ENCODE data around the gene ALKBH2.
"Not testable (repeated sequence)": the region's sequence is repeated elsewhere in the genome, so short reads cannot be mapped to it uniquely, and the experiment has no call there.

Gene ALKBH2

GRCh38 chr12:109052097-109052413 lies 41.2 kb downstream of the ALKBH2 start:
- no peak for TF ChIP-seq CTCF (IDR thresholded peaks at IDR 0.05; ENCODE audit: low read depth, low read length)

GRCh38 chr12:109049794-109050193 lies 43.5 kb downstream of the ALKBH2 start:
- H3K4me3 ChIP-seq (replicated peaks in 1 of 2; ENCODE audit: low read depth in 2 of 2, low read length in 2 of 2); DNase-seq (ENCODE audit: low read depth in 2 of 2): not testable (repeated sequence)

More at GRCh38 chr12:109052097-109052413, 41.2 kb downstream of the ALKBH2 start:
- H3K4me3 ChIP-seq (replicated peaks in 1 of 2; ENCODE audit: low read depth in 2 of 2, low read length in 2 of 2): peak overlapping the region; percentile 93 to 96
- no peak for DNase-seq (ENCODE audit: low read depth in 2 of 2)

- H3K4me3 ChIP-seq (replicated peaks in 1 of 2; ENCODE audit: low read depth in 2 of 2, low read length in 2 of 2); DNase-seq (ENCODE audit: low read depth in 2 of 2): not testable (repeated sequence)
These were observed 44.6 kb downstream of the ALKBH2 start for GRCh38 chr12:109048706-109049105.

- H3K4me3 ChIP-seq (replicated peaks in 1 of 2; ENCODE audit: low read depth in 2 of 2, low read length in 2 of 2): no peak overlapping the region
- no peak for TF ChIP-seq CTCF (IDR thresholded peaks at IDR 0.05; ENCODE audit: low read depth, low read length)
- DNase-seq (ENCODE audit: low read depth in 2 of 2): peak in 1 of 2 donors; percentile 42
These were observed 46.0 kb downstream of the ALKBH2 start for GRCh38 chr12:109047081-109047805.

- H3K4me3 ChIP-seq (replicated peaks in 1 of 2; ENCODE audit: low read depth in 2 of 2, low read length in 2 of 2): no peak overlapping the region
- no peak for DNase-seq (ENCODE audit: low read depth in 2 of 2)
- TF ChIP-seq CTCF (IDR thresholded peaks at IDR 0.05; ENCODE audit: low read depth, low read length): no peak
These were observed 49.0 kb downstream of the ALKBH2 start for GRCh38 chr12:109044241-109044640.

All from cardiac fibroblast (primary cell).